Bone marrow (tissue), 2 donors: ENCODE results near the gene TXLNB.

Experiments
- DNase-seq, 2 donors: peaks; one replicate each; lab custom pipeline; 2025; lab: John Stamatoyannopoulos, UW

TXLNB gene

GRCh38 chr6:139291813-139292619 lies at the start of gene TXLNB:
TXLNB (minus strand) TSS chr6:139291998; CDS start chr6:139288899, 3,099 bp downstream.
- peak; percentile 34 to 95 for DNase-seq

- no peak for DNase-seq
Observed at GRCh38 chr6:139341060-139341459, 49.3 kb upstream of the TXLNB start.

DNA sequence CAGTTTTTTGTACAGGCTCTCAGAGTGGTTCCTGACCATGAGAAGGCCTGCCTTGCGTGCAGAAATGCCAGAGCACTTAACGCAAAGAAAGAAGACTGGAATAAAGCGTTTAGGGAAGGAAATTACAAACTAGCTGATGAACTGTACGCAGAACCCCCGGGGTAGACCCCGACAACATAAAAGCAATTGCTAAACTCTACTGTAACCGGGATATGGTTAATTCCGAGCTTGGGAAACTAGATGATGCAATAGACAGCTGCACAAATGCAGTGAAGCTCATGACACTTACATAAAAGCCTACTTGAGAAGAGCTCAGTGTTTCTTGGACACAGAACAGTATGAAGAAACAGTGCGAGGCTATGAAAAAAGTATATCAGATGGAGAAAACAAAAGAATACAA lies 47.0 kb upstream of the TXLNB start:
- peak in 1 of 2 donors; percentile 49 for DNase-seq

DNA sequence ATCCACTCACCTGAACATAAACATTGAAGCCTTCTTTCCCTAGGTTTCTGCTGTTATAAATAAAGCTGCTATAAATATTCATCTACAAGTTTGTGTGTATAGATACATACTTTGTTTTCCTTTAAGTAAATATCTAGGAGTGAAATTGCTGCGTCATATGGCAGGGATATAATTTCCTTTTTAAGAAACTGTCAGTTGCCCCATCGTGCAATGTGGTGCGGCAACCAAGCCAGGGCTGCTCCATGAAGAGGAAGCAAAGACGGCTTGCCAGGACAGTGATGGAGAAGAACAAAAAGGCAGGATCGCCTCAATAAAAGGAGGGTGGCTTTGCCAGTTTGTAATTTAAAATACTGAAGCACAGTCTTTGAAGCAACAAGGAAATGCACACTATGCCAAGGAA lies 46.0 kb upstream of the TXLNB start:
- peak in 1 of 2 donors; percentile 24 for DNase-seq

GRCh38 chr6:139337001-139337400 lies 45.2 kb upstream of the TXLNB start:
- no peak for DNase-seq

- no peak for DNase-seq
Observed at GRCh38 chr6:139336488-139336887, 44.7 kb upstream of the TXLNB start.

GRCh38 chr6:139335447-139336210 lies 43.8 kb upstream of the TXLNB start:
- DNase-seq, result no peak

GRCh38 chr6:139334806-139335446 lies 43.1 kb upstream of the TXLNB start:
- no peak for DNase-seq

GRCh38 chr6:139330826-139331500 lies 39.2 kb upstream of the TXLNB start:
- no peak for DNase-seq

DNA sequence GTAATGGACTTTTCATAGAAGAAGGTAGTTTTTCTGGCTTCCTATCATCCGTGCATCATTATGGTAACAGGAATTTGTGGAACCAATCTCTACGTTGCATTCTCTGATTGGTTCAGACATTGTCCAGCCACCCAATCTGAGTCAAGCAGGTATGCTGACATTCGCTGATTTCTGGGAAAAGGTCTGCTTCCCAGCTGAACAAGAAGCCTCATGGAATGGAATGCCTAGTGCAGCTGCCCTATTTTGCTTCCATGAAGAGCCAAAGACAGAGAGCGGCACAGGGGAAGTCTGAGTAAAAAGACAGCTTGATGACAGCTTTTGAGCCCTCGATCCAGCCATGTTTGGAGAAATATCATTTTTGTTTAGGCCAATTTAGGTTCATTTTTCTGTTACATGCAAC lies 38.5 kb upstream of the TXLNB start:
- DNase-seq, result no peak

DNA sequence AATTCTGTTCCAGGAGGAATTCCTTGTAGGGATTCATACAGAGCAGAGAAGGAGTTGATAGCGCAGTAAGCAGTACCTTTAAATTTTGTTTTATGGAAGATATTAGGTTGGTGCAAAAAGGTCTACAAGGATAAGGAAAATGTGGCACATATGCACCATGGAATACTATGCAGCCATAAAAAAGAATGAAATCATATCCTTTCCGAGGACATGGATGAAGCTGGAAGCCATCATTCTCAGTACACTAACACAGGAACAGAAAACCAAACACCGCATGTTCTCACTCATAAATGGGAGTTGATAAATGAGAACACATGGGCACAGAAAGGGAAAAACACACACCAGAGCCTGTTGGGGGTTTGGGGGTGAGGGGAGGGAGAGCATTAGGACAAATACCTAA lies 37.4 kb upstream of the TXLNB start:
- DNase-seq, result no peak

DNA sequence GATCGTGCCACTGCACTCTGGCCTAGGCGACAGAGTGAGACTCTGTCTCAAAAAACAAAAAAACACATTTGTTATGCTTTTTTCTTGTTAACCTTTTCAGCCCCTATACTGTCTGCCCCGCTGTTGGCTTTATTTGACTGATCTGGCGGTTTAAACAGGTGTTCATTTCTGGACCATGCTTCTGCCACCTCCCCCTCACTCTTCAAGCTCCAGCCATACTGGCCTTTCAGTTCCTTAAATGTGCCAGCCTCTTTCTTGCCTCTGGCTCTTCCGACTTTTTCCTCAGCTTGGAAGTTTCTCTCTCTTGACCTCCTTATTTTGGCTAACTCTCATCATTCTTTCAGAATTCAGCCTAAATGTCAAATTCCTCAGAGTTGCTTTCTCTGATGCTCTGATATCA lies 35.2 kb upstream of the TXLNB start:
- DNase-seq, result no peak

GRCh38 chr6:139325686-139326085 lies 33.9 kb upstream of the TXLNB start:
- DNase-seq, result no peak

- peak in 1 of 2 donors; percentile 60 for DNase-seq
Observed at GRCh38 chr6:139325125-139325524, 33.3 kb upstream of the TXLNB start.

DNA sequence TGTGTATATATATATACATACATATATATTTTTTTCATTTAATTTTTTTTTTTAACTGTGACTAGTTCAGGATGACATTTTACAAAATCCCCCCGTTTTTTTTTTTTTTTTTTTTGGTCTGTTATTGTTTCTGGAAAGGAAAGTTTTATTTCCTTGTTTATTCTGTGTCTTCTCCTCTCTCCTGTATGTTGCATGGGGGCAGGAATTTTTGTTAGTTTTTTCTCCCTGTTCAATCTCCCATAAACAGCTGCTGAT lies 32.4 kb upstream of the TXLNB start:
- no peak for DNase-seq

DNA sequence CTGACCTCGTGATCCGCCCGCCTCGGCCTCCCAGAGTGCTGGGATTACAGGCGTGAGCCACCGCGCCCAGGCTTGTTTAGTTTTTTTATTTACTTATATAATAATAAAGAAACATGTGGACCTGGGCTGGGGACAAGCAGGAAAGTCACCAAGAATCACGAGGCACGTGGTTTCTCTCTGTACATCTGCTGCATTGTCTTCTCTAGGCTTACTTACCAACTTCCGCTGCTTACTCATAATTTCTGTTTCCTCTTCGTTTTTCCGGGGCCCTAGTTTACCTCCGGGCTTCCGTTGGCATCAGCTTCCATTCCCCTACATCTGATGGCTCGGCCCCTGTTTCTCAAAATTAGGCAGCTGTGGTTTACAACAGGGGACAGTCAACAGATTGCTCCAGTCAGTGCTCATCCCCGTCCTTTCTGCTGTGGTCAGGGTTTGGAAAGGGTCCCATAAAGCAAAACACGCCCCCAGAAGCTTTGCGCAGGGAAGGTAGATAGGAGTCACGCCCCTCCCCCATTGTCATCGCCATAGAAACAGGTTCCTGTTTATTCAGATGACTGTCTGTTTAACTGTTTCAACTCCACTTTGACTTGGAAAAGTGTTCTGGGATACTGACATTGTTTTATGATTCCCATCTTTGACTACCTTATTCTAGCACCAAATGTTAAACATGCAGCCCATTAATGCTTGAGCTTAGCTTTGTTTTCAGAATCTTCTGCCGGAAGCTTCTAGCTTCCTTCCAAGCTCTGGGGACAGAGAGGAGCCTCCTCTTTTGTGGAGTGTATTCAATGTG lies 31.9 kb upstream of the TXLNB start:
- peak; percentile 69 to 96 for DNase-seq

GRCh38 chr6:139320081-139320480 lies 28.3 kb upstream of the TXLNB start:
- DNase-seq, result no peak

DNA sequence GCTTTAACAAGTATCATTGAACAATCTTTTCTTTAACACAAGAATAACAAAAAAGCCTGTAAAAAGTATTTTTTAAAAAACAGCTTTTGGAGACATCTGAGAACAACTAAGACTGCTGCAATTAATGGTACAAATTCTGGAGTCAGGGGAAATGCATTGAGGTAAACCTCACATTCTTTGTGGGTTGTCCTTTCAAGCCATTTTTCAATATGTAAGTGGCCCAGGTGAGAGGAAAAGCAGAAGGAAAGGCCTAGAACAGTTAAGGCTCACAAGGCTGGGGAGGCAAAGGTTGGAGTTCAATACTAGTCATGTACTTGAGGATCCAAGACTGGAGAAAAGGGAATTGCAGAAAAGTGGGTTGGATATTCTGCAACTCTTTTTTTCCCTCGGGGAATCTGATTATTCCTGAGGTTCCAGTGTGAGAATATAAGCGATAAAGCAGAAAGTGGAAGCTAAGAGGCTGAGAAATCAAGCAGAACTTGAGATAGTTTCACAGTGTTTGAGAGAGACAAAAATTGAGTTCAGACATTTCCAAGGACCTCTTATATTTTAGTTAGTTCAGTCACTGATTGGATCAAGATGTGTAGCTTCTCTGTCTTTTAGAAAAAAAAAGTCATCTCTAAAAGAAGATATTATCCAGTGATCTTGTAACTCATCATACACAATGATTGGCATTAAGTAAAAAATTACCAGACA lies 25.0 kb upstream of the TXLNB start:
- no peak for DNase-seq

DNA sequence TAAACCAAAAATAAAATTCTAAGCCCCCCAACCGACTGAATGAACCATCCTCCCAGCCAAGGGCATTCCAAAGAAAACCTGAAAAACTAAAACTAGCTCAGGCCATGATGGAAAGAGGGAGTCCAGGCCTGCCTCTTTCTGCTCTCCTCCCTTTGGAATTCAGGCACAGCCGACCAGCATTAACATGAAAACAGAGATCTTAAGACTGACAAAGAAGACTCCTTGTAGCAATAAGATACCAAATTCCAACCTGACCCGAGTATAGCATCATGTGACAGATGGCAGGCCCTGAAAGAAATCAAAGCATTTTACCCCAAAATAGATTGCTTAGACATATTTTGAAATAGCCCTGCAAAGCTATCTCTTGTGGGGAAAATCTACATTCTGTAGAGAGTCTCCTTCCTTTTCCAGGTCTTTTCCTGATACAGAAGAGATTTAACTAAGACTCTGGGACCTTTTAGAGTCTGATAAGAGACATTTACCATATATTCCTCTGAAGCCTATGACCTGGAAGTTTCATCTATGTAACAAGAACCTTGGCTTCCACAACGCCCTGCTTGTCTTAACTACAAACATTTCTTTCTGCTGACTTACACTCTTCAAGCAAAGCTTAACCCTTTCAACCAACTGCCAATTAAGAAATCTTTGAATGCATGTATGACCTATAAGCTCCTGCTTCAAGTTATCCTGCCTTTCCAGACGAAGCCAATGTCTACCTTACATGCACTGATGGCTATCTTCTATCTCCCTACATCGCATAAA lies 22.2 kb upstream of the TXLNB start:
- DNase-seq, result no peak

DNA sequence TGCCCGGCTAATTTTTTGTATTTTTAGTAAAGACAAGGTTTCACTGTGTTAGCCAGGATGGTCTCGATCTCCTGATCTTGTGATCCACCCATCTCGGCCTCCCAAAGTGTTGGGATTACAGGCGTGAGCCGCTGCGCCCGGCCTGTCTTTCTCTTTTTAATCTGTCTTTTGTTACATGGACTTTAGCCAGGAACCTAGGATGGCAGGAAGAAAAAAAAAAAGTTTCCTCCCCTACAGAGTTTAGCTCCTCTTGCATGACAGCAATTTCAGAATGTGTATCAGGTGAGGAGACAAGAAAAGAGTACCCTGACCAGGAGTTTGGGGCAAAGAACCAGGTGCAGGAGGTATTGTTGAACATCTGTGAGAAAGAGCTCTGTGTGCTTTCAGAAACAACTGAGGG lies 21.4 kb upstream of the TXLNB start:
- DNase-seq, result no peak
